HEK293 (cell line): ENCODE measurements around the gene FBLN5.

Experiments
- CTCF ChIA-PET: fragments of 350-600 bp; formaldehyde crosslinking; extraction: SDS; loops from one replicate; lab custom pipeline; 2021; ENCODE audit warnings: antibody characterized with exemption; lab: Yijun Ruan, JAX
- POLR2A ChIA-PET: fragments of 300-600 bp; formaldehyde crosslinking; extraction: SDS; loops from one replicate; lab custom pipeline; 2020; ENCODE audit warnings: antibody characterized with exemption, inconsistent platforms; lab: Yijun Ruan, JAX
- H3K27ac ChIP-seq: fragments of 200-500 bp; sonication (Bioruptor generic); 2 replicates; pipeline ENCODE4 v1.5.1; 2014; ENCODE audit warnings: low read depth, low read length, control low read depth, inconsistent platforms; ENCODE audit errors: extremely low read depth
- H3K36me3 ChIP-seq, 2 experiments: fragments of 200-500 bp in 1 of 2; sonication (Bioruptor generic) in 1 of 2; 1 replicate in 1 of 2; 2 replicates in 1 of 2; pipeline ENCODE4 v1.5.1; 2014 to 2017; ENCODE audit warnings: inconsistent platforms in 2 of 2, low read length in 2 of 2; ENCODE audit not compliant: control insufficient read depth in 2 of 2, insufficient read depth in 1 of 2
- H3K4me1 ChIP-seq: fragments of 200-500 bp; sonication (Bioruptor generic); 2 replicates; pipeline ENCODE4 v1.5.1; 2014; ENCODE audit warnings: mild to moderate bottlenecking, low read length, inconsistent platforms; ENCODE audit not compliant: control insufficient read depth, insufficient read depth
- H3K4me3 ChIP-seq: 2 replicates; pipeline ENCODE4 v1.5.1; 2011; ENCODE audit warnings: low read depth, mild to moderate bottlenecking, control low read depth, low read length, moderate library complexity
- H3K9me3 ChIP-seq: fragments of 200-500 bp; sonication (Bioruptor generic); 2 replicates; pipeline ENCODE4 v1.5.1; 2014; ENCODE audit warnings: low read depth, low read length, inconsistent platforms; ENCODE audit not compliant: control insufficient read depth, insufficient read depth
- BCL11B ChIP-seq: fragments of 450-650 bp; formaldehyde crosslinking; IDR thresholded peaks from 2 replicates; pipeline ENCODE4 v1.5.1; 2016; ENCODE audit warnings: low read depth, missing biosample characterization, missing genetic modification characterization
- GLI4 ChIP-seq: fragments of 450-650 bp; formaldehyde crosslinking; IDR thresholded peaks from 2 replicates; pipeline ENCODE4 v1.5.1; 2016; ENCODE audit warnings: missing biosample characterization, missing genetic modification characterization
- GLIS1 ChIP-seq: fragments of 450-650 bp; formaldehyde crosslinking; IDR thresholded peaks from 2 replicates; pipeline ENCODE4 v1.5.1; 2016; ENCODE audit warnings: missing biosample characterization, missing genetic modification characterization
- GLIS2 ChIP-seq: fragments of 450-650 bp; formaldehyde crosslinking; IDR thresholded peaks from 2 replicates; pipeline ENCODE4 v1.5.1; 2016; ENCODE audit warnings: missing biosample characterization, missing genetic modification characterization
- HOXA7 ChIP-seq: sonication (generic); formaldehyde crosslinking; IDR thresholded peaks from 2 replicates; pipeline ENCODE4 v1.8.1; 2022; ENCODE audit warnings: missing genetic modification reagents, borderline replicate concordance
- HOXD13 ChIP-seq: sonication (generic); formaldehyde crosslinking; IDR thresholded peaks from 2 replicates; pipeline ENCODE4 v1.8.0; 2022; ENCODE audit warnings: missing genetic modification reagents, borderline replicate concordance
- KLF1 ChIP-seq: fragments of 450-650 bp; formaldehyde crosslinking; IDR thresholded peaks from 2 replicates; pipeline ENCODE4 v1.5.1; 2016; ENCODE audit warnings: missing biosample characterization, missing genetic modification characterization
- KLF16 ChIP-seq: fragments of 450-650 bp; formaldehyde crosslinking; IDR thresholded peaks from 2 replicates; pipeline ENCODE4 v1.5.1; 2017; ENCODE audit warnings: missing biosample characterization, missing genetic modification characterization
- OSR2 ChIP-seq: fragments of 450-650 bp; formaldehyde crosslinking; IDR thresholded peaks from 2 replicates; pipeline ENCODE4 v1.5.1; 2016; ENCODE audit warnings: missing biosample characterization, missing genetic modification characterization
- OVOL3 ChIP-seq: fragments of 450-650 bp; formaldehyde crosslinking; IDR thresholded peaks from 2 replicates; pipeline ENCODE4 v1.5.1; 2016; ENCODE audit warnings: missing biosample characterization, missing genetic modification characterization
- SP7 ChIP-seq: fragments of 450-650 bp; formaldehyde crosslinking; IDR thresholded peaks from 2 replicates; pipeline ENCODE4 v1.5.1; 2016; ENCODE audit warnings: missing biosample characterization, missing genetic modification characterization
- ZFP37 ChIP-seq: fragments of 450-650 bp; formaldehyde crosslinking; IDR thresholded peaks from 2 replicates; pipeline ENCODE4 v1.5.1; 2016; ENCODE audit warnings: missing biosample characterization, missing genetic modification characterization
- ZNF157 ChIP-seq: fragments of 450-650 bp; formaldehyde crosslinking; IDR thresholded peaks from 2 replicates; pipeline ENCODE4 v1.5.1; 2016; ENCODE audit warnings: missing biosample characterization, missing genetic modification characterization
- ZNF221 ChIP-seq: fragments of 450-650 bp; formaldehyde crosslinking; IDR thresholded peaks from 2 replicates; pipeline ENCODE4 v1.5.1; 2017; ENCODE audit warnings: missing biosample characterization, missing genetic modification characterization, borderline replicate concordance
- ZNF341 ChIP-seq: fragments of 450-650 bp; formaldehyde crosslinking; IDR thresholded peaks from 2 replicates; pipeline ENCODE4; 2016; ENCODE audit warnings: low read depth, missing biosample characterization, missing genetic modification characterization
- ZNF350 ChIP-seq: fragments of 450-650 bp; formaldehyde crosslinking; IDR thresholded peaks from 2 replicates; pipeline ENCODE4 v1.5.0; 2017; ENCODE audit warnings: missing biosample characterization, mild to moderate bottlenecking, missing genetic modification characterization
- ZNF394 ChIP-seq: fragments of 450-650 bp; formaldehyde crosslinking; IDR thresholded peaks from 2 replicates; pipeline ENCODE4 v1.5.1; 2016; ENCODE audit warnings: missing biosample characterization, missing genetic modification characterization, mild to moderate bottlenecking, moderate library complexity, borderline replicate concordance
- ZNF510 ChIP-seq: fragments of 450-650 bp; formaldehyde crosslinking; IDR thresholded peaks from 2 replicates; pipeline ENCODE4 v1.5.1; 2018; ENCODE audit warnings: mild to moderate bottlenecking, missing genetic modification characterization, missing biosample characterization; ENCODE audit not compliant: insufficient replicate concordance
- ZNF558 ChIP-seq: fragments of 450-650 bp; formaldehyde crosslinking; IDR thresholded peaks from 2 replicates; pipeline ENCODE4 v1.5.1; 2016; ENCODE audit warnings: missing biosample characterization, missing genetic modification characterization
- TF ChIP-seq, protein P1 (sequence below): fragments of 450-650 bp; formaldehyde crosslinking; IDR thresholded peaks from 2 replicates; pipeline ENCODE4 v1.5.1; 2016; ENCODE audit warnings: missing biosample characterization, missing genetic modification characterization
- TF ChIP-seq, protein P2 (sequence below): fragments of 450-650 bp; formaldehyde crosslinking; IDR thresholded peaks from 2 replicates; pipeline ENCODE4 v1.5.1; 2016; ENCODE audit warnings: missing biosample characterization, missing genetic modification characterization
- TF ChIP-seq, protein P3 (sequence below): fragments of 450-650 bp; formaldehyde crosslinking; IDR thresholded peaks from 2 replicates; pipeline ENCODE4; 2016; ENCODE audit warnings: missing biosample characterization, missing genetic modification characterization
- TF ChIP-seq, protein P4 (sequence below): fragments of 450-650 bp; formaldehyde crosslinking; IDR thresholded peaks from 2 replicates; pipeline ENCODE4 v1.5.0; 2017; ENCODE audit warnings: missing biosample characterization, missing genetic modification characterization, borderline replicate concordance
- TF ChIP-seq, protein P5 (sequence below): fragments of 450-650 bp; formaldehyde crosslinking; IDR thresholded peaks from 2 replicates; pipeline ENCODE4 v1.5.1; 2016; ENCODE audit warnings: missing biosample characterization, missing genetic modification characterization

Gene FBLN5

DNA sequence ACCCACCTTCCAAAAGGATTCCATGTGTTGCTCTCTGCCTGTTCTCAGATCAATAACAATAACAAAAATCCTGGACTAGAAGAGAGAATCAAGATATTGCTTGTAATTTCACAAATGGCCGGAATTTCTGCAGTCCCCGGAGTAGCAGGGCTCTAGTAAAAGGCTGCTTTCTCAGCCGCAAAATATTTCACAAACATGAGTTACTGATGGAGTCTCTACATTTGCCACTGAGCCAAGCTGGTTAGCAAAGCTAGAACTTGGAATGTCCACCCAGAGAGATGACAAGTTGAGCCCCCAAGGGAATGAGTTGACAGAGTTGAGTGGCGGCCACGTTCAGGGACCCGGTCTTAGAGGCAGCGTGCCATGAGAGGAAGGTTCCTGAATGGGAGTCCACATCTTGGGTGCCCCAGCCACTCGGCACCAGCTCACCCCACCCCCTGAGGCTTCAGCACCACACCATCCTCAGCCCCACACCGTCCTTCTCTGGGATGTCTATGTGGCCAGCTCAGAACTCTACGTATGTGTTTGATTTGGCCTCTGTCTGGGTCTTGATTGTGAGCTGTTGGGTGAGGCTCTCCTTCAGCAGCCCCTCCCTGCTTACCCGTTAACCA is 15.9 kb downstream of the FBLN5 start (continued):
- TF ChIP-seq, protein P1, sequence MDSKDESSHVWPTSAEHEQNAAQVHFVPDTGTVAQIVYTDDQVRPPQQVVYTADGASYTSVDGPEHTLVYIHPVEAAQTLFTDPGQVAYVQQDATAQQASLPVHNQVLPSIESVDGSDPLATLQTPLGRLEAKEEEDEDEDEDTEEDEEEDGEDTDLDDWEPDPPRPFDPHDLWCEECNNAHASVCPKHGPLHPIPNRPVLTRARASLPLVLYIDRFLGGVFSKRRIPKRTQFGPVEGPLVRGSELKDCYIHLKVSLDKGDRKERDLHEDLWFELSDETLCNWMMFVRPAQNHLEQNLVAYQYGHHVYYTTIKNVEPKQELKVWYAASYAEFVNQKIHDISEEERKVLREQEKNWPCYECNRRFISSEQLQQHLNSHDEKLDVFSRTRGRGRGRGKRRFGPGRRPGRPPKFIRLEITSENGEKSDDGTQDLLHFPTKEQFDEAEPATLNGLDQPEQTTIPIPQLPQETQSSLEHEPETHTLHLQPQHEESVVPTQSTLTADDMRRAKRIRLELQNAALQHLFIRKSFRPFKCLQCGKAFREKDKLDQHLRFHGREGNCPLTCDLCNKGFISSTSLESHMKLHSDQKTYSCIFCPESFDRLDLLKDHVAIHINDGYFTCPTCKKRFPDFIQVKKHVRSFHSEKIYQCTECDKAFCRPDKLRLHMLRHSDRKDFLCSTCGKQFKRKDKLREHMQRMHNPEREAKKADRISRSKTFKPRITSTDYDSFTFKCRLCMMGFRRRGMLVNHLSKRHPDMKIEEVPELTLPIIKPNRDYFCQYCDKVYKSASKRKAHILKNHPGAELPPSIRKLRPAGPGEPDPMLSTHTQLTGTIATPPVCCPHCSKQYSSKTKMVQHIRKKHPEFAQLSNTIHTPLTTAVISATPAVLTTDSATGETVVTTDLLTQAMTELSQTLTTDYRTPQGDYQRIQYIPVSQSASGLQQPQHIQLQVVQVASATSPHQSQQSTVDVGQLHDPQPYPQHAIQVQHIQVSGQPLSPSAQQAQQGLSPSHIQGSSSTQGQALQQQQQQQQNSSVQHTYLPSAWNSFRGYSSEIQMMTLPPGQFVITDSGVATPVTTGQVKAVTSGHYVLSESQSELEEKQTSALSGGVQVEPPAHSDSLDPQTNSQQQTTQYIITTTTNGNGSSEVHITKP, result no peak

DNA sequence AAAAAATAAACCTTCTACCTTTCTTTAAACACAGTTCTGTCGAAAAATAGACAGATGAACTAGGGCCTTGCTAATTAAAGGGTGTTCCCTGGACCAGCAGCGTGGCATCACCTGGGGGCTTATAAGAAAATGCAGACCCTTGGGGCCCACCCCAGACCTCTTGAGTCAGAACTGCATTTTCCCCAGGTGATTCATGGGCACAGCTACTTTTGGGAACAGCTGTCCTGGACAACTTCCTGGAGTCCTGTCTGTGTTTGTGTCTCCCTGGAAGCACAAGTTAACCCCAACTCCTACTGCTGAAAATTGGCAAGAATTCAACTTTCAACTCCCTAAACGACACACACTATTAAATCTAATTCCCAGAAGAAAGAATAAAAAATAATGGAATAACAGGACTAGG is 17.8 kb downstream of the FBLN5 start:
- no peak for TF ChIP-seq KLF16 (tag by site-specific recombination)
- TF ChIP-seq GLI4 (tag by site-specific recombination), result no peak
- TF ChIP-seq, protein P2, sequence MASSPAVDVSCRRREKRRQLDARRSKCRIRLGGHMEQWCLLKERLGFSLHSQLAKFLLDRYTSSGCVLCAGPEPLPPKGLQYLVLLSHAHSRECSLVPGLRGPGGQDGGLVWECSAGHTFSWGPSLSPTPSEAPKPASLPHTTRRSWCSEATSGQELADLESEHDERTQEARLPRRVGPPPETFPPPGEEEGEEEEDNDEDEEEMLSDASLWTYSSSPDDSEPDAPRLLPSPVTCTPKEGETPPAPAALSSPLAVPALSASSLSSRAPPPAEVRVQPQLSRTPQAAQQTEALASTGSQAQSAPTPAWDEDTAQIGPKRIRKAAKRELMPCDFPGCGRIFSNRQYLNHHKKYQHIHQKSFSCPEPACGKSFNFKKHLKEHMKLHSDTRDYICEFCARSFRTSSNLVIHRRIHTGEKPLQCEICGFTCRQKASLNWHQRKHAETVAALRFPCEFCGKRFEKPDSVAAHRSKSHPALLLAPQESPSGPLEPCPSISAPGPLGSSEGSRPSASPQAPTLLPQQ (tag by site-specific recombination), result no peak
- no peak for TF ChIP-seq KLF1 (tag by site-specific recombination)
- TF ChIP-seq HOXD13 (CRISPR knock-in tag), result no peak
- no peak for TF ChIP-seq ZNF221 (tag by site-specific recombination)
- no peak for TF ChIP-seq ZNF157
- TF ChIP-seq ZNF394 (tag by site-specific recombination), result no peak
- TF ChIP-seq, protein P3, sequence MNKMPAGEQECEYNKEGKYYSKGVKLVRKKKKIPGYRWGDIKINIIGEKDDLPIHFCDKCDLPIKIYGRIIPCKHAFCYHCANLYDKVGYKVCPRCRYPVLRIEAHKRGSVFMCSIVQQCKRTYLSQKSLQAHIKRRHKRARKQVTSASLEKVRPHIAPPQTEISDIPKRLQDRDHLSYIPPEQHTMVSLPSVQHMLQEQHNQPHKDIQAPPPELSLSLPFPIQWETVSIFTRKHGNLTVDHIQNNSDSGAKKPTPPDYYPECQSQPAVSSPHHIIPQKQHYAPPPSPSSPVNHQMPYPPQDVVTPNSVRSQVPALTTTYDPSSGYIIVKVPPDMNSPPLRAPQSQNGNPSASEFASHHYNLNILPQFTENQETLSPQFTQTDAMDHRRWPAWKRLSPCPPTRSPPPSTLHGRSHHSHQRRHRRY (tag by site-specific recombination), result no peak
- TF ChIP-seq, all 188 proteins: peak for 0
- H3K9me3 ChIP-seq, result no peaks in the 10 kb centered on the region
- CTCF ChIA-PET, result interaction anchor here (0.7 to 1.0 kb wide), 3 partner anchors 18 to 620 kb away, joined by 4 to 5 read pairs (median 4); no protein-coding TSS in a partner anchor

DNA sequence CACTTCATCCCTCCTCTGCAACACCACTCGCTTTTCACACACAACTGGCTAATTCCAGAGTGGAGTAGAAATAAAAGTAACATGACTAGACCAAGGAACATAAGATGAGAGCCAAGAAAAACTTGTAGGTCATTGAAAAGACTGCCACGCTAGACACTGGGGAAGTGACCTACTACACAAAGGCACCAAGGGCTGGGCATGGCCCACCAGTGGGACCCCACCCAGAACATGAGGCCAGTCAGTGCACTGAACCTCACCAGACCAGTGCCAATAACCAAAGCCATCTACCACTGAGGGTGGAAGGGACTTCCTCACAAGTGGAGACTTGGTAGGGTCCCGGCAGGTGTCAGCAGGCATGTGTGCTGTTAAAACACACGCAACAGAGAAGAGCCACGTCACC is 19.7 kb downstream of the FBLN5 start:
- POLR2A ChIA-PET, result no interaction called here
- CTCF ChIA-PET, result no interaction called here
- Histone ChIP-seq H3K9me3 (no peaks in the 10 kb centered on the region), H3K4me1 (no peaks in the 10 kb centered on the region), H3K36me3 (no peaks in the 10 kb centered on the region), H3K27ac (no peak overlapping the region), H3K4me3 (no peak overlapping the region)
- TF ChIP-seq OSR2 (no peak), BCL11B (tag by site-specific recombination) (no peak), ZNF341 (tag by site-specific recombination) (no peak), OVOL3 (tag by site-specific recombination) (no peak), SP7 (tag by site-specific recombination) (no peak), GLIS2 (no peak), ZFP37 (tag by site-specific recombination) (no peak), ZNF510 (tag by site-specific recombination) (no peak), ZNF350 (tag by site-specific recombination) (no peak), HOXA7 (CRISPR knock-in tag) (no peak), GLIS1 (tag by site-specific recombination) (no peak), ZNF558 (tag by site-specific recombination) (no peak)
- TF ChIP-seq, protein P4, sequence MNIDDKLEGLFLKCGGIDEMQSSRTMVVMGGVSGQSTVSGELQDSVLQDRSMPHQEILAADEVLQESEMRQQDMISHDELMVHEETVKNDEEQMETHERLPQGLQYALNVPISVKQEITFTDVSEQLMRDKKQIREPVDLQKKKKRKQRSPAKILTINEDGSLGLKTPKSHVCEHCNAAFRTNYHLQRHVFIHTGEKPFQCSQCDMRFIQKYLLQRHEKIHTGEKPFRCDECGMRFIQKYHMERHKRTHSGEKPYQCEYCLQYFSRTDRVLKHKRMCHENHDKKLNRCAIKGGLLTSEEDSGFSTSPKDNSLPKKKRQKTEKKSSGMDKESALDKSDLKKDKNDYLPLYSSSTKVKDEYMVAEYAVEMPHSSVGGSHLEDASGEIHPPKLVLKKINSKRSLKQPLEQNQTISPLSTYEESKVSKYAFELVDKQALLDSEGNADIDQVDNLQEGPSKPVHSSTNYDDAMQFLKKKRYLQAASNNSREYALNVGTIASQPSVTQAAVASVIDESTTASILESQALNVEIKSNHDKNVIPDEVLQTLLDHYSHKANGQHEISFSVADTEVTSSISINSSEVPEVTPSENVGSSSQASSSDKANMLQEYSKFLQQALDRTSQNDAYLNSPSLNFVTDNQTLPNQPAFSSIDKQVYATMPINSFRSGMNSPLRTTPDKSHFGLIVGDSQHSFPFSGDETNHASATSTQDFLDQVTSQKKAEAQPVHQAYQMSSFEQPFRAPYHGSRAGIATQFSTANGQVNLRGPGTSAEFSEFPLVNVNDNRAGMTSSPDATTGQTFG (tag by site-specific recombination), result no peak
- TF ChIP-seq, protein P5, sequence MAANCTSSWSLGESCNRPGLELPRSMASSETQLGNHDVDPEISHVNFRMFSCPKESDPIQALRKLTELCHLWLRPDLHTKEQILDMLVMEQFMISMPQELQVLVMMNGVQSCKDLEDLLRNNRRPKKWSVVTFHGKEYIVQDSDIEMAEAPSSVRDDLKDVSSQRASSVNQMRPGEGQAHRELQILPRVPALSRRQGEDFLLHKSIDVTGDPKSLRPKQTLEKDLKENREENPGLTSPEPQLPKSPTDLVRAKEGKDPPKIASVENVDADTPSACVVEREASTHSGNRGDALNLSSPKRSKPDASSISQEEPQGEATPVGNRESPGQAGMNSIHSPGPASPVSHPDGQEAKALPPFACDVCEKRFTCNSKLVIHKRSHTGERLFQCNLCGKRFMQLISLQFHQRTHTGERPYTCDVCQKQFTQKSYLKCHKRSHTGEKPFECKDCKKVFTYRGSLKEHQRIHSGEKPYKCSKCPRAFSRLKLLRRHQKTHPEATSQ (tag by site-specific recombination), result no peak

More for the DNA sequence above, 17.8 kb downstream of the FBLN5 start:
- Histone ChIP-seq H3K4me1 (no peaks in the 10 kb centered on the region), H3K27ac (no peak overlapping the region), H3K4me3 (no peak overlapping the region), H3K36me3 (no peaks in the 10 kb centered on the region)
- POLR2A ChIA-PET, result no interaction called here
